GM21619 (cell line): ENCODE data around the gene LEPR.

Experiments
- ATAC-seq: cut with Tn5 transposase; IDR thresholded peaks from one replicate; pipeline ENCODE4 v1.9.1; 2021; ENCODE audit not compliant: unreplicated experiment

Gene LEPR

GRCh38 chr1:65412256-65412983, 8.0 kb upstream of the LEPR start:
- ATAC-seq, result no peak

- ATAC-seq, result no peak
These were observed 7.5 kb upstream of the LEPR start for GRCh38 chr1:65412984-65413375.

GRCh38 chr1:65414538-65414937, 5.9 kb upstream of the LEPR start:
- ATAC-seq, result no peak

DNA sequence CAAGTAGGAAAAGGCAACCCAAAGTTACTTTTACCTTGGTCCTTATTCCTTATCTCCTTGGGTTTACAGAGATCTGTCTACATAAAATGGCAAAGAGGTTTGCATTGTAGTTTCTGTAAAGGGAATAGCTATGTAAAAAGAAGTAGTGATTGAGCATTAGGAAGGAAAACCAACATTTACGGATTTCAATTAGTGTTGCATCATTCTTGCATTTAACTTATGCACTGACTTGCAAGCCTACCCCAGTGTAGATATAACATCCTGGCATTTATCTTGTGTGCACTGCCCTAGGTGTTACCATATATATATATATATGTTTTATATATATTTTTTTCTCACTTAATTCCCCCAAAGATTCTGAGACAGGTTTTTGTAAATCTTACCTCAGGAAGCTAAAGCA, 3.7 kb upstream of the LEPR start:
- no peak for ATAC-seq

GRCh38 chr1:65417729-65418128, 2.7 kb upstream of the LEPR start:
- no peak for ATAC-seq

DNA sequence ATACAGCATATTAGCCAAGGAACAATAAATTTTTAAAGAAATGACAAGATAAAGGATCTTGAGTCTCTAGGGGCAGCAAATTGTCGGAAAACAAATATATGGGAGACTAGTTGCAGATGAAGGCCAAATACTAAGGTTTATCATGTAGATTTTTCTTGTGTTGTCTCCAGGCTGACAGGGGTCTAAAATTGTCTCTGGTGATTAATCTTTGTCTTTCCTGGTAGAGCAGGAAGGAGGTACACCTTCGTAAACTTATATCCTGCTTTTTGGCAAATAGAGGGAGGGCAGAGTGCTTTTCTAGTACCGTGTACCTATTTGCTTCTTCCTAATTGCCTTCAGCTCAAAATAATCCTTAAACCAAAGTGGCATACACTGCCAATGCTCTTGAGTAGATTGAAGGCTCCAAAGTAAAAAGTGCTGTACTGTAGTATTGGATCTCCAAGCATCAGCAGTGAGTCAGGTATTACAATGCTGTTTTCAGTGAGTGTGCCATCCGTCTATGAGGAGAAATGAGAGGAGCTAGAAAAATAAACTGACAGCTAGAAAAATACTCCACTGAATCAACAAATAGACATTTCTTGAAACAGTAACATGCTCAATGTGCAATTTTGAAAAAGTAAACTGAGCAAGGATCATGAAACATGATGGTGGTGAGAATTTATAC, 1.8 kb upstream of the LEPR start:
- no peak for ATAC-seq

DNA sequence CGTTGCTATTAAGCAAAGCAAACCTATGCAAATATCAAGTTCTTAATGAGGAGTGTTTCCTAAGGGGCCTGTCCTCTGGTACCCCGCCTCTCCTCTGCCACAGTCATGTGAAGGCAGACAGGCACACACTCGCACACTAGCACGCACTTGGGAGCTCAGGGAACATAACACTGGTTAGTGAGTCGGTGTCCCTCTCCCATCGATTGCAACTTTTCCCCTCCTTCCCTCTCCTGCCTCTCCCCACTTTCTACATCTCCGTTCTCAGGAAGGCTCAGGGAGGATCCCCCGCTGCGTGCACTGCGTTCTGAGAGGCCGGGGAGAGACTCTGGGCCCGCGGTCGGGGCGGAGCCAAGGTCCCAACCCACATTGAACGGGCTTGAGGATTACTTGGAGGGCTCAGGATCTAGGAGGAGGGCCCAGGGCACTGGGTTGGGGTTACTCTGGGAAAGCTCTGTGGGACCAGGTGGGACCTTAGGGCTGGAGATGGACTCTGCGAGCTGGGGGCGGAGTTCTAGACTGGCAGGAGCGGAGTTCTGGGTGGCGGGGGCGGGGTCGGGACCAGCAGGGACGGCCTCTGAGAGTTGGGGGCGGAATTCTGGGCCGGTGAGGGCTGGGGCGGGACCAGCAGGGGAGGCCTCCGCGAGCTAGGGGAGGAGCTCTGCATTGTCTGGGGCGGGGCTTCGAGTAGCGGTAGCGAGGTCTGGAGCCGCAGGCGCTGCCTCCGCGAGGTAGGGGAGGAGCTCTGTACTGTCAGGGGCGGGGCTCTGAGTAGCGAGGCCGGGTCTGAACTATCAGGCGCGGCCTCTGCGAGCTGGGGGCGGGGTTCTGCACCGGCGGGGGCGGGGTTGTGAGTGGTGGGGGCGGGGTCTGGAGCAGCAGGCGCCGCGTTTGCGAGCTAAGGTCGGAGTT, 533 bp upstream of the LEPR start:
- ATAC-seq, result peak; percentile 88

DNA sequence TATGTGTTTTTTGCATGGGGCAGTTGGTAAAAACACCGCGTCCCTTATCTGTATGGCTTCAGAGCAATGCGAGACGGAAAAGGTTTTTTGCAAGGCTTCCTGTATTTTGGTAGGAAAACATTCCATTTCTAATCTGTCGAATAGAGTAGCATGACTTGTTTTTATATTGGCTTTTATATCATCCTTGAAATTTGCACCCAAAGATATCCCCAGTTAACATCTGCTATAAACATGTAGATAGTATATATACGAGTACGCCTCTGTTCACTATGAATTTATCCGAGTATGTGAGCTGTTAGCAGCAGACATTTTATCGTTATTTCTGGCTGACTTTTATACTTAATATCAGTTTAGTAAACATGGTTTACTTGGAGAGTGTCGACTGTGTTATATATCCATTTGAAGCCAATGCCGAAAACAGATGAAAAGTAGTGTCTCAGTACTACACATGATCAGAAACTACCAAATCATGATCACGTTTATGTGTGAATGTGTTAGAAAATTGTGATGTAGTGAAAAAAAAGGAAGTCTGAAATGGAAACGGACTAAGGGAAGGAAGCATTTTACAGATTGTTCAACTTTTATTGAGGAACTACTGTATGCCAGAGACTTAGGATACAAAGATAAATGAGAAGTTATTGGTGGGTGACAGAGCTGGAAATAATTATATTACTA, 1.0 kb downstream of the LEPR start:
- no peak for ATAC-seq

DNA sequence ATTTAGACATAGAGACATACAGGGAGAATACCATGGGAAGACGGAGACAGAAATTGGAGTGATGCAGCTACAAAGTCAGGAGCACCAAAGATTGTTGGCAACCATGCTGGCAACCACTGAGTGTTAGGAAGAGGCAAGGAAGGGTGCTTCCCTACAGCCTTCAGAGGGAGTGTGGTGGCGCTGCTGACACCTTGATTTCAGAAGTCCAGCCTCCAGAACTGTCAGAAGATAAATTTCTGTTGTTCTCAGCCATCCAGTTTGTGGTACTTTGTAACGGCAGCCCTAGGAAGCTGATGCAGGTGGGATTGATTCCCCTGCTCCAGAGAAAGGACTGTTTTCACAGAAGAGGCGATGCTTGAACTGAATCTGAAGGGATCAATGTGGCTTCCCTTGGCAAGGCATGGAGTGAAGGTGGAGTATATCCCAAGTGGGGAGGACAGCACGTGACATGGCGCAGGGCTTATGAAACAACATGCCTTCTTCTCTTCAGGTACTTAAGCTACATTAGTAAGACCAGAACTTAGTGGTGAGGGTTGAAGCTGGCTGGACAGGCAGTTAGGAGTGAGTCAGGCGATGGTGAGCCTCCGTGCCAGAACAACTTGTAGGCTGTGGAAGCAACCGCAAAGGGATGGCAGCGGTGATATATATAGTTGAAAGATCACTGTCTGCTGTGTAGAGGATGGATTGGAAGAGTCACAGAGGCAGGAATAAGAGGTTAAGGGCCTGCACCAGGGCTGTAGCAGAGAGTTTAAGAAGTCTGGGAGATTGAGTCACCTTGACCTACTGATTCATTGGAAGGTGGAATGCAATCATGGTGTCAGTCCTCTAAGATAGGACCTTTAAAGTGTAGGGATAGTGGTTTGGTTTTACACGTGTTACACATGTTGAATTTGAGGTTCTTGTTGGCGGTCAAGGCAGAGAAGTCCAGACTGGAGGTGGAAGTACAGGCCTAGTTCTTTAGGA, 2.1 kb downstream of the LEPR start:
- ATAC-seq, result no peak

- no peak for ATAC-seq
These were observed 3.6 kb downstream of the LEPR start for GRCh38 chr1:65423884-65424572.

- ATAC-seq, result no peak
These were observed 4.1 kb downstream of the LEPR start for GRCh38 chr1:65424573-65424889.

- ATAC-seq, result no peak
These were observed 4.5 kb downstream of the LEPR start for GRCh38 chr1:65425006-65425405.

GRCh38 chr1:65425697-65426096, 5.2 kb downstream of the LEPR start:
- ATAC-seq, result no peak

DNA sequence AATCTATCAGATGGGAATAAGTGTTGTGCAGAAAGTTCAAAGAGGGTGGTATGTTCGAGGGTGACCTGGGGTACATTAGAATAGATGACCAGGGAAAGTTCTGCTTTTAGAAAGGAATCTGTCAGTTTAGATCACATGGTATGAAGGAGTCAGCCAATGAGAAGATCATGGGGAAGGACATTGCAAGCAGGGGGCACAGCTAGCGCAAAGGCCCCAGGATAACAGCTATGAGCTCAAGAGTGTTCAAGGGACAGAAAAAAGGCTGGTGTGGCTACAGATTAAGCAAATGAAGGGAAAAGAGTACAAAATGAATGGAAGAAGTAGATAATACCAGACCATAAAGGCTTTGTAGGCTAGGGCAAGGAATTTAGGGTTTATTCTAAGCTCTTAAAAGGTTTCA, 8.6 kb downstream of the LEPR start:
- no peak for ATAC-seq

GRCh38 chr1:65429806-65430205, 9.3 kb downstream of the LEPR start:
- no peak for ATAC-seq

DNA sequence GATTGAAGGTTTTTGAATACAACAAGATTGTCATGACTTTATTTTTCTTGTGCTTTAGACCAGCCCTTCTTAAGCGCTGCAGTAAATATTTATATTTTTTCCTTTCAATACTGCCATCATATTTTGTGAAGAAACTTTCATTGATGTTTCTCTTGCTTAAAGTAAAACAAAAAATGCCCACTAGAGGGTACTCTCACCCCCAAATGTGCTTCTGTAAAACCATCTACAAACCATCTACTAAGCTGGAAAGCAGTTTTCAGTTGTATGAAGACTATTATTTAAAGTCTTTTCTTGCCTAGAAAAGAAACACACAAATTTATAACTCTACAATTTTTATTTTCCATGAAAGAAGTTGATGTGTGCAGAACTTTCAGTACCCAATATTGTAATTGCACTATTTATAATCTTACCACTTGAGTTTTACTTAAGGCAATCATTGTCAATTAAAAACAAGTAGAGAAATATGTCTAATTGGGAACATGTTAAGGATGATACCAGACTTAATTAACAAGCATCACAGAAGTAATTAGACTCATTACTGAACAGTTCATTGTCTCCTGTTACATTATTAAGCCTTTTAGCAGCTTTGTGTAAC, 10.7 kb downstream of the LEPR start:
- no peak for ATAC-seq

GRCh38 chr1:65432918-65433317, 12.4 kb downstream of the LEPR start:
- no peak for ATAC-seq

DNA sequence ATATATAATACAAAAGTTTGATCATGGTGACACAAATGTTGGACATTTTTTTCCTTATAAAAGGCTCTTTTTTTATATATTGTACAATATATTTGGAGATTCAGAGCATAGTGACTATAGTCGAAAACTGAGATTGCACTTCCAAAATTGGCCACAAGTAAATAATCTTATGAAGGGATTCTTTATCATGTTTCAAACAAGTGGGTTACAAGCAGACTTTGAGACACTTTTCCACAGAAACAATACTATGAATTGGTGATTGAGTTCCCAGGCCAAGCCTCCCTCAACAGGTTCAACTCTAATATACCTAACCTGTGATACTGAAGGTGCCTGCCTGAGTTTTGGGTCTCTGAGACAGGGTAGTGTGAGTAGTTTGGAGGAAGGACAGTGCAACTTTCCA, 13.8 kb downstream of the LEPR start:
- ATAC-seq, result no peak

GRCh38 chr1:65434760-65435159, 14.3 kb downstream of the LEPR start:
- no peak for ATAC-seq
